Activated CD8-positive, alpha-beta memory T cell treated with anti-CD3 and anti-CD28 coated beads, Interleukin-2, amount 10 ng/mL, durations not matched to agents 7 days and 5 days (primary cell): ENCODE data around the gene OR5H14. TPM values are rescaled to one million over a fixed set of nuclear protein-coding genes. Genes with fewer than 3 reads are reported as not detected.
"Not testable (repeated sequence)": the region's sequence is repeated elsewhere in the genome, so short reads cannot be mapped to it uniquely, and the experiment has no call there.

Experiments
- ATAC-seq: fragments of 150-1000 bp; cut with Tn5 transposase; one replicate; pipeline ENCODE4 v1.10.0; 2021; ENCODE audit warnings: moderate library complexity
- CTCF ChIA-PET: fragments of 350-600 bp; sonication (Branson Sonifier 250); formaldehyde crosslinking; loops from one replicate; lab custom pipeline; 2021; ENCODE audit warnings: antibody characterized with exemption; lab: Charles Lee
- DNase-seq: peaks from one replicate; pipeline ENCODE4 v3.0.0-alpha.2; 2020
- H3K27ac Mint-ChIP-seq: one replicate; pipeline ENCODE4 v1.8.0; 2021; ENCODE audit warnings: mild to moderate bottlenecking, mixed read lengths
- H3K27me3 Mint-ChIP-seq: one replicate; pipeline ENCODE4 v1.8.0; 2021; ENCODE audit warnings: mixed read lengths
- H3K36me3 Mint-ChIP-seq: one replicate; pipeline ENCODE4 v1.8.0; 2021; ENCODE audit warnings: mild to moderate bottlenecking, mixed read lengths
- H3K4me1 Mint-ChIP-seq: one replicate; pipeline ENCODE4 v1.8.0; 2021; ENCODE audit warnings: mixed read lengths
- H3K4me3 Mint-ChIP-seq: one replicate; pipeline ENCODE4 v1.8.0; 2021; ENCODE audit warnings: mild to moderate bottlenecking, moderate library complexity, mixed read lengths
- H3K9me3 Mint-ChIP-seq: one replicate; pipeline ENCODE4 v1.8.0; 2022; ENCODE audit warnings: low read depth, mixed read lengths
- total RNA-seq, 2 experiments: library from RNA; stranded (reverse); gene quantifications; one replicate each; pipeline ENCODE4 v1.2.3, GENCODE V29; 2021

Gene OR5H14
- total RNA-seq = not detected

GRCh38 chr3:98147179-98147578 lies at the start of gene OR5H14:
Gene OR5H14 (plus strand): TSS chr3:98147479. CDS start chr3:98149386, 1,907 bp downstream.
- Mint-ChIP-seq H3K9me3 (no peaks in the 10 kb centered on the region), H3K4me1 (no peaks in the 10 kb centered on the region), H3K4me3 (no peak within 1 kb of the TSS), H3K27me3 (peaks cover 16% of the 10 kb centered on the region), H3K27ac (no peak within 1 kb of the TSS), H3K36me3 (no peaks in the 10 kb centered on the region)
- ATAC-seq (no peak), DNase-seq (no peak)
- CTCF ChIA-PET = no interaction called here

GRCh38 chr3:98099848-98100247 lies 47.4 kb upstream of the OR5H14 start:
- Mint-ChIP-seq H3K4me3 (no peak overlapping the region), H3K27me3 (peaks cover 3% of the 10 kb centered on the region), H3K4me1 (no peaks in the 10 kb centered on the region), H3K27ac (no peak overlapping the region), H3K9me3 (no peaks in the 10 kb centered on the region), H3K36me3 (no peaks in the 10 kb centered on the region)
- ATAC-seq = no peak
- DNase-seq = no peak
- CTCF ChIA-PET = no interaction called here

- no peaks in the 10 kb centered on the region for H3K36me3 Mint-ChIP-seq
- peaks cover 4% of the 10 kb centered on the region for H3K9me3 Mint-ChIP-seq
- H3K4me3 Mint-ChIP-seq = no peak overlapping the region
- no peak for DNase-seq
- ATAC-seq = no peak
- no peaks in the 10 kb centered on the region for H3K4me1 Mint-ChIP-seq
- H3K27me3 Mint-ChIP-seq = peaks cover 11% of the 10 kb centered on the region
- no peak overlapping the region for H3K27ac Mint-ChIP-seq
- CTCF ChIA-PET = no interaction called here
Observed at GRCh38 chr3:98108162-98108561, 39.1 kb upstream of the OR5H14 start.

GRCh38 chr3:98109807-98110549 lies 37.3 kb upstream of the OR5H14 start:
- H3K4me3 Mint-ChIP-seq = no peak overlapping the region
- peaks cover 4% of the 10 kb centered on the region for H3K9me3 Mint-ChIP-seq
- CTCF ChIA-PET = no interaction called here

GRCh38 chr3:98110550-98110908 lies 36.8 kb upstream of the OR5H14 start:
- Mint-ChIP-seq H3K27ac (no peak overlapping the region), H3K9me3 (peaks cover 4% of the 10 kb centered on the region), H3K4me1 (no peaks in the 10 kb centered on the region), H3K4me3 (no peak overlapping the region), H3K36me3 (no peaks in the 10 kb centered on the region), H3K27me3 (peaks cover 11% of the 10 kb centered on the region)
- ATAC-seq (no peak), DNase-seq (no peak)
- CTCF ChIA-PET = no interaction called here

More at GRCh38 chr3:98109807-98110549, 37.3 kb upstream of the OR5H14 start:
- Mint-ChIP-seq H3K27ac (no peak overlapping the region), H3K27me3 (peaks cover 11% of the 10 kb centered on the region), H3K36me3 (no peaks in the 10 kb centered on the region), H3K4me1 (no peaks in the 10 kb centered on the region)
- DNase-seq (no peak), ATAC-seq (no peak)

GRCh38 chr3:98114264-98114663 lies 33.0 kb upstream of the OR5H14 start:
- Mint-ChIP-seq H3K27ac (no peak overlapping the region), H3K4me3 (no peak overlapping the region), H3K36me3 (no peaks in the 10 kb centered on the region), H3K9me3 (peaks cover 4% of the 10 kb centered on the region), H3K27me3 (no peaks in the 10 kb centered on the region), H3K4me1 (no peaks in the 10 kb centered on the region)
- no peak for ATAC-seq
- no peak for DNase-seq
- CTCF ChIA-PET = no interaction called here

GRCh38 chr3:98115717-98116116 lies 31.6 kb upstream of the OR5H14 start:
- Mint-ChIP-seq H3K9me3 (no peaks in the 10 kb centered on the region), H3K27ac (no peak overlapping the region)

GRCh38 chr3:98130421-98130820 lies 16.9 kb upstream of the OR5H14 start, which contains the start of gene OR5H1:
Gene OR5H1 (plus strand): TSS chr3:98130721. CDS start chr3:98132698, 1,977 bp downstream.
- Mint-ChIP-seq H3K27me3 (peaks cover 6% of the 10 kb centered on the region), H3K4me3 (no peak within 1 kb of the TSS), H3K27ac (no peak within 1 kb of the TSS), H3K36me3 (no peaks in the 10 kb centered on the region), H3K4me1 (no peaks in the 10 kb centered on the region), H3K9me3 (no peaks in the 10 kb centered on the region)
- ATAC-seq (no peak), DNase-seq (no peak)
- CTCF ChIA-PET = no interaction called here

More at GRCh38 chr3:98115717-98116116, 31.6 kb upstream of the OR5H14 start:
- DNase-seq (no peak), ATAC-seq (no peak)
- CTCF ChIA-PET = no interaction called here
- Mint-ChIP-seq H3K4me3 (no peak overlapping the region), H3K27me3 (no peaks in the 10 kb centered on the region), H3K4me1 (no peaks in the 10 kb centered on the region), H3K36me3 (no peaks in the 10 kb centered on the region)

GRCh38 chr3:98136631-98137030 lies 10.6 kb upstream of the OR5H14 start:
- H3K4me1 Mint-ChIP-seq = no peaks in the 10 kb centered on the region
- no peak overlapping the region for H3K27ac Mint-ChIP-seq
- no peak overlapping the region for H3K4me3 Mint-ChIP-seq
- DNase-seq = no peak
- CTCF ChIA-PET = no interaction called here
- no peak for ATAC-seq
- H3K36me3 Mint-ChIP-seq = no peaks in the 10 kb centered on the region
- peaks cover 9% of the 10 kb centered on the region for H3K27me3 Mint-ChIP-seq
- no peaks in the 10 kb centered on the region for H3K9me3 Mint-ChIP-seq

- H3K9me3 Mint-ChIP-seq, H3K4me3 Mint-ChIP-seq, H3K36me3 Mint-ChIP-seq, ATAC-seq, CTCF ChIA-PET, H3K27ac Mint-ChIP-seq, H3K27me3 Mint-ChIP-seq, DNase-seq, H3K4me1 Mint-ChIP-seq: not testable (repeated sequence)
Observed at GRCh38 chr3:98137826-98138557, 9.3 kb upstream of the OR5H14 start.

- Mint-ChIP-seq H3K27me3 (peaks cover 12% of the 10 kb centered on the region), H3K27ac (no peak overlapping the region), H3K4me1 (no peaks in the 10 kb centered on the region), H3K4me3 (no peak overlapping the region), H3K9me3 (no peaks in the 10 kb centered on the region), H3K36me3 (no peaks in the 10 kb centered on the region)
- CTCF ChIA-PET = no interaction called here
- ATAC-seq (no peak), DNase-seq (no peak)
Observed at GRCh38 chr3:98140531-98140930, 6.7 kb upstream of the OR5H14 start.

GRCh38 chr3:98148751-98149150 lies 1.5 kb downstream of the OR5H14 start:
- CTCF ChIA-PET = no interaction called here
- H3K27ac Mint-ChIP-seq = no peak overlapping the region
- no peaks in the 10 kb centered on the region for H3K4me1 Mint-ChIP-seq
- H3K36me3 Mint-ChIP-seq = no peaks in the 10 kb centered on the region
- peaks cover 10% of the 10 kb centered on the region for H3K27me3 Mint-ChIP-seq
- no peaks in the 10 kb centered on the region for H3K9me3 Mint-ChIP-seq
- no peak for DNase-seq
- H3K4me3 Mint-ChIP-seq = no peak overlapping the region
- ATAC-seq = no peak

- ATAC-seq, H3K27me3 Mint-ChIP-seq, H3K4me1 Mint-ChIP-seq, H3K36me3 Mint-ChIP-seq, CTCF ChIA-PET, H3K4me3 Mint-ChIP-seq, H3K27ac Mint-ChIP-seq, H3K9me3 Mint-ChIP-seq, DNase-seq: not testable (repeated sequence)
Observed at GRCh38 chr3:98149456-98149855, 2.2 kb downstream of the OR5H14 start.

- DNase-seq (no peak), ATAC-seq (no peak)
- CTCF ChIA-PET = no interaction called here
- H3K4me1 Mint-ChIP-seq = no peaks in the 10 kb centered on the region
- H3K36me3 Mint-ChIP-seq = no peaks in the 10 kb centered on the region
- no peaks in the 10 kb centered on the region for H3K9me3 Mint-ChIP-seq
- peaks cover 10% of the 10 kb centered on the region for H3K27me3 Mint-ChIP-seq
- H3K4me3 Mint-ChIP-seq = no peak overlapping the region
- H3K27ac Mint-ChIP-seq = no peak overlapping the region
Observed at GRCh38 chr3:98151241-98151640, 4.0 kb downstream of the OR5H14 start.
